Measurements from ENCODE around the gene TRIM63. TPM values are rescaled to one million over a fixed set of nuclear protein-coding genes. Genes with fewer than 3 reads are reported as not detected.

The TRIM63 gene
- total RNA-seq, 2 experiments from 2014 or later, result not detected

GRCh38 chr1:26035959-26036755 is 31.3 kb downstream of the TRIM63 start:
- H3K79me2 ChIP-seq (ENCODE audit: insufficient read depth, low read depth, low read length), result no peaks in the 10 kb centered on the region
- peak overlapping the region; percentile 75 for H3K4me3 ChIP-seq (ENCODE audit: low read depth, low read length, poor library complexity, severe bottlenecking)
- peaks cover 7% of the 10 kb centered on the region for H3K4me1 ChIP-seq (ENCODE audit: insufficient read depth, low read length, poor library complexity, severe bottlenecking)
- H4K20me1 ChIP-seq (ENCODE audit: insufficient read depth, low read length), result no peaks in the 10 kb centered on the region
- CTCF ChIA-PET (ENCODE audit: unreplicated experiment), result interaction anchor here (0.5 kb wide), 1 partner anchor 16 kb away, joined by 4 read pairs; no protein-coding TSS in a partner anchor
- BruUV-seq (replicated peaks), result no TSS peak
- H3K4me2 ChIP-seq (ENCODE audit: low read length), result peak overlapping the region; percentile 85
- no peaks in the 10 kb centered on the region for H3K9me3 ChIP-seq (ENCODE audit: low read length)
- no peak overlapping the region for H3K27ac ChIP-seq (ENCODE audit: low read depth, low read length, poor library complexity, severe bottlenecking)
- TF ChIP-seq CTCF (conservative IDR thresholded peaks at IDR 0.05; ENCODE audit: low read length) (peak; percentile 93), EZH2phosphoT487 (IDR thresholded peaks at IDR 0.05; ENCODE audit: borderline replicate concordance, low read depth, low read length) (no peak)
- H2AFZ ChIP-seq (ENCODE audit: low read length), result peak overlapping the region; percentile 88
- peak; percentile 71 for DNase-seq (ENCODE audit: low spot score)
- no peaks in the 10 kb centered on the region for H3K36me3 ChIP-seq (ENCODE audit: insufficient read depth, low read length)
- H3K9me2 ChIP-seq (ENCODE audit: insufficient read depth, low read length), result no peaks in the 10 kb centered on the region
- POLR2A ChIA-PET, result interaction anchor here (0.6 kb wide), 1 partner anchor 136 kb away, joined by 3 read pairs; no protein-coding TSS in a partner anchor
- intact Hi-C loops (cut with micrococcal nuclease; ENCODE audit: unreplicated experiment), result loop anchor here (1.0 to 2.0 kb wide), 2 partner anchors 69 to 109 kb away; no protein-coding TSS in a partner anchor

GRCh38 chr1:26035203-26035958 is 32.0 kb downstream of the TRIM63 start:
- H3K27ac ChIP-seq (ENCODE audit: low read depth, low read length, poor library complexity, severe bottlenecking), result no peak overlapping the region
- TF ChIP-seq CTCF (conservative IDR thresholded peaks at IDR 0.05; ENCODE audit: low read length) (0 out of 2 replicates have a peak, but pooled peaks have one; percentile 27), EZH2phosphoT487 (IDR thresholded peaks at IDR 0.05; ENCODE audit: borderline replicate concordance, low read depth, low read length) (no peak)

More at GRCh38 chr1:26035203-26035958, 32.0 kb downstream of the TRIM63 start:
- H3K79me2 ChIP-seq (ENCODE audit: insufficient read depth, low read depth, low read length), result no peaks in the 10 kb centered on the region
- peak; percentile 97 for DNase-seq (ENCODE audit: low spot score)
- CTCF ChIA-PET (ENCODE audit: unreplicated experiment), result interaction anchor here (0.6 kb wide), 1 partner anchor 1043 kb away, joined by 5 read pairs; no protein-coding TSS in a partner anchor
- peak overlapping the region; percentile 75 for H3K4me3 ChIP-seq (ENCODE audit: low read depth, low read length, poor library complexity, severe bottlenecking)
- H3K4me1 ChIP-seq (ENCODE audit: insufficient read depth, low read length, poor library complexity, severe bottlenecking), result peaks cover 7% of the 10 kb centered on the region
- H2AFZ ChIP-seq (ENCODE audit: low read length), result peak overlapping the region; percentile 88
- peak overlapping the region; percentile 85 for H3K4me2 ChIP-seq (ENCODE audit: low read length)
- no TSS peak for BruUV-seq (replicated peaks)
- H3K9me2 ChIP-seq (ENCODE audit: insufficient read depth, low read length), result no peaks in the 10 kb centered on the region
- POLR2A ChIA-PET, result no interaction called here
- no peaks in the 10 kb centered on the region for H4K20me1 ChIP-seq (ENCODE audit: insufficient read depth, low read length)
- H3K36me3 ChIP-seq (ENCODE audit: insufficient read depth, low read length), result no peaks in the 10 kb centered on the region
- intact Hi-C loops (cut with micrococcal nuclease; ENCODE audit: unreplicated experiment), result no loop called here
- H3K9me3 ChIP-seq (ENCODE audit: low read length), result no peaks in the 10 kb centered on the region

Data from OCI-LY7 (cell line).